Measurements from ENCODE around the gene NOL6. TPM values are rescaled to one million over a fixed set of nuclear protein-coding genes. Genes with fewer than 3 reads are reported as not detected.

The NOL6 gene
- total RNA-seq, 1 experiment from 2014 or later, result 36.4 TPM

- Histone ChIP-seq H3K4me1 (ENCODE audit: control insufficient read depth in 1 of 2, insufficient read depth in 2 of 2, low read length in 2 of 2) (peaks cover 4 to 12% of the 10 kb centered on the region in 2 experiments; a peak in 3 of 4 replicates), H3K79me2 (ENCODE audit: insufficient read depth, low read length) (no peaks in the 10 kb centered on the region), H3K27me3 (ENCODE audit: insufficient read depth, low read length) (no peaks in the 10 kb centered on the region), H4K20me1 (ENCODE audit: insufficient read depth) (no peaks in the 10 kb centered on the region), H2AFZ (ENCODE audit: low read depth, low read length, poor library complexity, severe bottlenecking) (peak overlapping the region; percentile 82), H3K27ac (ENCODE audit: low read depth, low read length) (no peak overlapping the region), H3K9me2 (ENCODE audit: insufficient read depth) (no peaks in the 10 kb centered on the region), H3K9me3 (ENCODE audit: control insufficient read depth in 1 of 2, insufficient read depth in 1 of 2, low read depth in 1 of 2, low read length in 2 of 2) (no peaks in the 10 kb centered on the region), H3K4me2 (ENCODE audit: low read length) (peak overlapping the region; percentile 70), H3K9ac (ENCODE audit: low read length) (peak overlapping the region; percentile 61), H3K36me3 (ENCODE audit: control insufficient read depth in 1 of 2, insufficient read depth in 2 of 2, low read length in 2 of 2) (no peaks in the 10 kb centered on the region), H3K4me3 (replicated peaks in 1 of 2; ENCODE audit: low read depth in 1 of 2, low read length in 2 of 2) (peak overlapping the region; percentile 48 to 60)
- ChIA-PET RAD21 (ENCODE audit: low non-redundant PET in 1 of 2, low total read pairs in 2 of 2, uncharacterized antibody in 2 of 2, unreplicated experiment in 2 of 2) (interaction anchor here in 1 of 2 experiments (1.2 kb wide), 1 partner anchor 107 kb away, joined by 3 read pairs; no protein-coding TSS in a partner anchor), CTCF (no interaction called here), POLR2A (interaction anchor here (0.6 to 1.0 kb wide), 3 partner anchors 9 to 37 kb away, joined by 3 read pairs; partner anchors contain the start of gene NOL6)
- TF ChIP-seq FOSL1 (IDR thresholded peaks at IDR 0.05; ENCODE audit: low read depth) (no peak), CEBPB (IDR thresholded peaks at IDR 0.05; ENCODE audit: low read depth) (no peak), ZFX (IDR thresholded peaks at IDR 0.05) (no peak; the same call in 1 of the 2 replicates), POLR2A (IDR thresholded peaks at IDR 0.05; ENCODE audit: borderline replicate concordance, extremely low read depth, insufficient read depth, insufficient read length) (peak; percentile 51), YY1 (IDR thresholded peaks at IDR 0.05; ENCODE audit: extremely low read depth, insufficient replicate concordance, low read depth, low read length) (peak; percentile 66), EZH2phosphoT487 (IDR thresholded peaks at IDR 0.05; ENCODE audit: borderline replicate concordance) (no peak), REST (IDR thresholded peaks at IDR 0.05; ENCODE audit: low read depth) (no peak), ELF1 (IDR thresholded peaks at IDR 0.05; ENCODE audit: borderline replicate concordance, low read depth) (no peak), CTCF (IDR thresholded peaks at IDR 0.05 in 2 of 3, conservative IDR thresholded peaks at IDR 0.05 in 1 of 3; ENCODE audit: borderline replicate concordance in 1 of 3, insufficient read depth in 1 of 3, low read depth in 2 of 3, low read length in 2 of 3) (no peak), SIN3A (IDR thresholded peaks at IDR 0.05; ENCODE audit: low read depth) (no peak), EZH2 (IDR thresholded peaks at IDR 0.05) (no peak), POLR2AphosphoS5 (IDR thresholded peaks at IDR 0.05; ENCODE audit: low read depth, low read length) (peak; percentile 48; the same call in 1 of the 2 replicates), RAD21 (IDR thresholded peaks at IDR 0.05; ENCODE audit: low read depth) (no peak)
- TF ChIP-seq, protein P1, sequence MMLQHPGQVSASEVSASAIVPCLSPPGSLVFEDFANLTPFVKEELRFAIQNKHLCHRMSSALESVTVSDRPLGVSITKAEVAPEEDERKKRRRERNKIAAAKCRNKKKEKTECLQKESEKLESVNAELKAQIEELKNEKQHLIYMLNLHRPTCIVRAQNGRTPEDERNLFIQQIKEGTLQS (IDR thresholded peaks at IDR 0.05), result no peak
- peak; percentile 60 for ATAC-seq
- TSS peak; percentile 77 for BruUV-seq (replicated peaks)
- DNase-seq (ENCODE audit: low read depth, low spot score), result no peak
- intact Hi-C loops (cut with micrococcal nuclease), result no loop called here
These were observed 36.8 kb upstream of the NOL6 start for GRCh38 chr9:33510262-33511183.

All from HCT116 (cell line).